Aortic smooth muscle cell (primary cell): Measurements from ENCODE around the gene CEP192. TPM values are rescaled to one million over a fixed set of nuclear protein-coding genes. Genes with fewer than 3 reads are reported as not detected.

Experiments used
- total RNA-seq: library from RNA; depleted of rRNA; stranded (reverse); fragments of >200 nt; gene quantifications from 2 replicates; pipeline ENCODE4 v1.2.3, GENCODE V29; 2014

Gene CEP192, protein sequence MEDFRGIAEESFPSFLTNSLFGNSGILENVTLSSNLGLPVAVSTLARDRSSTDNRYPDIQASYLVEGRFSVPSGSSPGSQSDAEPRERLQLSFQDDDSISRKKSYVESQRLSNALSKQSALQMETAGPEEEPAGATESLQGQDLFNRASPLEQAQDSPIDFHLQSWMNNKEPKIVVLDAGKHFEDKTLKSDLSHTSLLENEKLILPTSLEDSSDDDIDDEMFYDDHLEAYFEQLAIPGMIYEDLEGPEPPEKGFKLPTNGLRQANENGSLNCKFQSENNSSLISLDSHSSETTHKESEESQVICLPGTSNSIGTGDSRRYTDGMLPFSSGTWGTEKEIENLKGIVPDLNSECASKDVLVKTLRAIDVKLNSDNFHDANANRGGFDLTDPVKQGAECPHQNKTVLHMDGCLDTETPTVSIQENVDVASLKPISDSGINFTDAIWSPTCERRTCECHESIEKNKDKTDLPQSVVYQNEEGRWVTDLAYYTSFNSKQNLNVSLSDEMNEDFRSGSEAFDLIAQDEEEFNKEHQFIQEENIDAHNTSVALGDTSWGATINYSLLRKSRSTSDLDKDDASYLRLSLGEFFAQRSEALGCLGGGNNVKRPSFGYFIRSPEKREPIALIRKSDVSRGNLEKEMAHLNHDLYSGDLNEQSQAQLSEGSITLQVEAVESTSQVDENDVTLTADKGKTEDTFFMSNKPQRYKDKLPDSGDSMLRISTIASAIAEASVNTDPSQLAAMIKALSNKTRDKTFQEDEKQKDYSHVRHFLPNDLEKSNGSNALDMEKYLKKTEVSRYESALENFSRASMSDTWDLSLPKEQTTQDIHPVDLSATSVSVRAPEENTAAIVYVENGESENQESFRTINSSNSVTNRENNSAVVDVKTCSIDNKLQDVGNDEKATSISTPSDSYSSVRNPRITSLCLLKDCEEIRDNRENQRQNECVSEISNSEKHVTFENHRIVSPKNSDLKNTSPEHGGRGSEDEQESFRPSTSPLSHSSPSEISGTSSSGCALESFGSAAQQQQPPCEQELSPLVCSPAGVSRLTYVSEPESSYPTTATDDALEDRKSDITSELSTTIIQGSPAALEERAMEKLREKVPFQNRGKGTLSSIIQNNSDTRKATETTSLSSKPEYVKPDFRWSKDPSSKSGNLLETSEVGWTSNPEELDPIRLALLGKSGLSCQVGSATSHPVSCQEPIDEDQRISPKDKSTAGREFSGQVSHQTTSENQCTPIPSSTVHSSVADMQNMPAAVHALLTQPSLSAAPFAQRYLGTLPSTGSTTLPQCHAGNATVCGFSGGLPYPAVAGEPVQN (N-terminal part only)
- 28.5 and 31.0 TPM in 2 replicates for total RNA-seq

GRCh38 chr18:12990967-12991820 lies at the start of gene CEP192:
CEP192 (plus strand) TSS chr18:12991362; CDS start chr18:12999425, 8,063 bp downstream.

DNA sequence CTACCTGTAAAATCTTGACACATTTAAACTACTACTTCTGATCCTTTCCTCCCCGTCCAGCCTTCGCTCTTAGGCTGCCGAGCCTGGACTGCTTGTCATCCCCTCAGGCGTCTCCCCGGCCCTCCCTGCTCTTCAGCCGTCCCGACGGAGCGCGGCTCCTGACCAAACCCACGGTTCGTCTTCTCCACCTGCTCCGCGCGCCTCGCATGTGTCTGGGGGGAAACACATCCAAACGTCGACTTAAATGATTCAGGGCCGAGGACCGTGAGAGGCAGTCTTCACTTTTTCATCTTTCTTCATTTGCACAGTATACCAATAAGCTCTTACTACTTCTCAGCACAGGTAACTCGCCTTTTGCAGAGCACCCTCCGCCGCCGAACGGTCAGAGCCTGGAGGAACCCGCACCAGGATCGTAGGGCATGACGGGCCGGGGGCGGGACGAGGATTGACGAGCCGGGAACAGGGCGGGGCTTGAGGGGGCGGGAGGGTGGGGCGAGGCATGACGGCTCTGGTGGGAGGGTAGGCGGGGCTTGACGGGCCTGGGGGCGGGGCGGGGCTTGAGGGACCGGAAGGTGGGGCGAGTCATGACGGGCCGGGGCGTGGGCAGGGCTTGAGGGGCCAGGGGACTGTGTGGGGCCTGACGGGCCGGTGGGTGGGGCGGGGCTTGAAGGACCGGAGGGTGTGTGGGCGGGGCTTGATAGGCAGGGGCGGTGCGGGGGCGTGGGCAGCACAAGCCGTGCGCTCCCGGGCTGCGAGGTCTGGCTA lies 43.7 kb upstream of the CEP192 start, which contains the start of gene SEH1L:
TSS of gene SEH1L (plus strand) at position 727 of the 765 bp plus-strand sequence. CDS start 111 bp downstream, outside the sequence.

Other genes with a start within 250 kb of the CEP192 start
- 28.7 and 33.4 TPM in 2 replicates for gene PTPN2, start 107.1 kb upstream of the CEP192 start, total RNA-seq
- gene SEH1L, start 43.4 kb upstream of the CEP192 start, total RNA-seq, result 44.5 and 53.9 TPM in 2 replicates
- gene LDLRAD4, start 227.4 kb downstream of the CEP192 start, total RNA-seq, result 2.4 and 3.7 TPM in 2 replicates